Keratinocyte (primary cell): ENCODE measurements around the gene PLA2G2D. TPM values are rescaled to one million over a fixed set of nuclear protein-coding genes. Genes with fewer than 3 reads are reported as not detected.
A peak's percentile ranks its signal among the peaks of the same experiment; 100 is the strongest.

Experiments
- DNase-seq: peaks from one replicate; pipeline ENCODE4 v3.0.0-alpha.2; 2011; ENCODE audit warnings: low read depth, missing footprints, low spot score
- FAIRE-seq: peaks from 2 replicates; lab custom pipeline; 2011; peaks lifted over from hg19 to GRCh38; lab: Jason Lieb, UNC
- H2AFZ ChIP-seq: 2 replicates; pipeline ENCODE4 v1.6.0; 2012; ENCODE audit warnings: low read length, control low read depth, inconsistent platforms; ENCODE audit not compliant: control insufficient read depth
- H3K27ac ChIP-seq: 2 replicates; pipeline ENCODE4 v1.5.1; 2011; ENCODE audit warnings: low read length; ENCODE audit not compliant: control insufficient read depth, insufficient read depth
- H3K27me3 ChIP-seq: 3 replicates; pipeline ENCODE4 v1.6.0; 2011; ENCODE audit warnings: low read length; ENCODE audit not compliant: control insufficient read depth, insufficient read depth; ENCODE audit errors: extremely low read depth
- H3K36me3 ChIP-seq, 2 experiments: 2 replicates in 1 of 2; 3 replicates in 1 of 2; pipeline ENCODE4 v1.5.1; 2011; ENCODE audit warnings: low read length in 2 of 2, mild to moderate bottlenecking in 1 of 2; ENCODE audit not compliant: control insufficient read depth in 2 of 2, insufficient read depth in 2 of 2; ENCODE audit errors: extremely low read depth in 1 of 2
- H3K4me1 ChIP-seq: 3 replicates; pipeline ENCODE4 v1.5.1; 2011; ENCODE audit warnings: low read length; ENCODE audit not compliant: control insufficient read depth, insufficient read depth; ENCODE audit errors: extremely low read depth
- H3K4me2 ChIP-seq: 3 replicates; pipeline ENCODE4 v1.6.0; 2011; ENCODE audit warnings: low read depth, low read length; ENCODE audit not compliant: control insufficient read depth, insufficient read depth; ENCODE audit errors: extremely low read depth
- H3K4me3 ChIP-seq, 3 experiments: fragments of 200-600 bp in 1 of 3; sonication (generic) in 1 of 3; 2 replicates in 2 of 3; 3 replicates in 1 of 3; pipeline ENCODE4 v1.5.1; 2011 to 2016; ENCODE audit warnings: low read length in 3 of 3, mild to moderate bottlenecking in 3 of 3, control low read depth in 2 of 3, inconsistent platforms in 1 of 3, low read depth in 1 of 3, mixed read lengths in 1 of 3, mixed run types in 1 of 3, moderate library complexity in 1 of 3; ENCODE audit not compliant: control insufficient read depth in 2 of 3, insufficient read depth in 2 of 3; ENCODE audit errors: extremely low read depth in 1 of 3
- H3K79me2 ChIP-seq: 2 replicates; pipeline ENCODE4 v1.6.0; 2012; ENCODE audit warnings: low read length; ENCODE audit not compliant: control insufficient read depth, insufficient read depth
- H3K9ac ChIP-seq: 3 replicates; pipeline ENCODE4 v1.6.0; 2011; ENCODE audit warnings: low read length; ENCODE audit not compliant: control insufficient read depth, insufficient read depth; ENCODE audit errors: extremely low read depth
- H3K9me1 ChIP-seq: 3 replicates; pipeline ENCODE4 v1.6.0; 2011; ENCODE audit warnings: low read length; ENCODE audit not compliant: control insufficient read depth, insufficient read depth; ENCODE audit errors: extremely low read depth
- H3K9me3 ChIP-seq: 2 replicates; pipeline ENCODE4 v1.5.1; 2012; ENCODE audit warnings: low read depth, low read length; ENCODE audit not compliant: control insufficient read depth
- H4K20me1 ChIP-seq: 3 replicates; pipeline ENCODE4 v1.6.0; 2011; ENCODE audit warnings: low read length; ENCODE audit not compliant: control insufficient read depth, insufficient read depth; ENCODE audit errors: extremely low read depth
- EZH2 ChIP-seq: IDR thresholded peaks from one replicate; pipeline ENCODE4 v1.6.1; 2012; ENCODE audit warnings: inconsistent platforms, mild to moderate bottlenecking, low read length, moderate library complexity
- dilution Hi-C: fragments of 300-500 bp; cut with MboI; formaldehyde crosslinking; loops from one replicate; pipeline ENCODE4 v1.7.0; 2020; ENCODE audit warnings: low sequenced_read_pairs; ENCODE audit not compliant: extremely low pct_ligation_motif_present
- polyA plus RNA-seq, 5 experiments: library from polyadenylated mRNA; depleted of rRNA in 3 of 5; stranded (reverse) in 3 of 5; stranded (forward) in 1 of 5; unstranded in 1 of 5; fragments of >200 nt; gene quantifications; 1 replicate in 1 of 5; 2 replicates in 3 of 5; 3 replicates in 1 of 5; pipeline versions ENCODE4 v1.2.1 to v1.2.3, GENCODE V29; 2011 to 2012; ENCODE audit warnings: missing spikeins in 2 of 5, low read depth in 1 of 5, low replicate concordance in 1 of 5
- TF ChIP-seq, protein P1 (sequence below), 3 experiments: IDR thresholded peaks in 1 of 3; conservative IDR thresholded peaks in 1 of 3; optimal IDR thresholded peaks in 1 of 3; 2 replicates in 2 of 3; 3 replicates in 1 of 3; pipeline versions ENCODE3 to v1.5.1; 2011; ENCODE audit warnings: low read length in 3 of 3, mild to moderate bottlenecking in 3 of 3, moderate library complexity in 2 of 3, control low read depth in 1 of 3, inconsistent platforms in 1 of 3; ENCODE audit not compliant: insufficient read depth in 2 of 3; ENCODE audit errors: extremely low read depth in 1 of 3

The PLA2G2D gene
- polyA plus RNA-seq, 1 donor (not counting 4 experiments of a cell fraction or from before 2014, with no cell fraction given) = not detected

DNA sequence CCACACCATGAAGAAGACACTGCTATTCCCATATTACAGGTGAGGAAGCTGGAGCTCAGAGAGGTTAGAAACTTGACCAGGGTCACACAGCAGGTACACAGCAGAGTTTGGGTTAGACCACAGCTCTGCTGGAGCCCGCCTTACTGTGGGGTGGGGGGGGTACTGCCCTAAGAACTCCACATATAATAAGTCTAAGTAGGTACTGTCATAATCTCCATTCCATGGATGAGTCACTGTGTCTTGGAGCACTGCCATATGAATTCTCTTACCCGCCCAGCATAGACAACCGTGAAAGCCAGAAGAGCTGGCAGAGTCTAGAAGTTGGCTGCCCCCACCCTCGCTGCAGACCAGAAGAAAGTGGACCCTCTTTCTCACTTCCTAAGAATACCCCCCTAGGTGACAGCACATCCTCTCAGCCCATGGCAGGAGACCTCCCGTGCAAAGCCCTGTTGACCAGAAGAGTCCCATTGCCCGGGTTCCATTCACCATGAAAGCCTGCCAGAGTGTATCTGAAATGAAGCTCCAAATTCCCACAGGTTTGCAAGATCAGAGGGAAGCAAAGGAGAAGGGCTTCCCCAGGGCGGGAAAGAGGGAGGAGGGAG lies 5.2 kb upstream of the PLA2G2D start:
- peak; percentile 97 for FAIRE-seq
- peak overlapping the region; percentile 52 for H3K4me2 ChIP-seq
- H3K27me3 ChIP-seq = peaks cover 9% of the 10 kb centered on the region
- H3K9me3 ChIP-seq = no peaks in the 10 kb centered on the region
- TF ChIP-seq, protein P1, sequence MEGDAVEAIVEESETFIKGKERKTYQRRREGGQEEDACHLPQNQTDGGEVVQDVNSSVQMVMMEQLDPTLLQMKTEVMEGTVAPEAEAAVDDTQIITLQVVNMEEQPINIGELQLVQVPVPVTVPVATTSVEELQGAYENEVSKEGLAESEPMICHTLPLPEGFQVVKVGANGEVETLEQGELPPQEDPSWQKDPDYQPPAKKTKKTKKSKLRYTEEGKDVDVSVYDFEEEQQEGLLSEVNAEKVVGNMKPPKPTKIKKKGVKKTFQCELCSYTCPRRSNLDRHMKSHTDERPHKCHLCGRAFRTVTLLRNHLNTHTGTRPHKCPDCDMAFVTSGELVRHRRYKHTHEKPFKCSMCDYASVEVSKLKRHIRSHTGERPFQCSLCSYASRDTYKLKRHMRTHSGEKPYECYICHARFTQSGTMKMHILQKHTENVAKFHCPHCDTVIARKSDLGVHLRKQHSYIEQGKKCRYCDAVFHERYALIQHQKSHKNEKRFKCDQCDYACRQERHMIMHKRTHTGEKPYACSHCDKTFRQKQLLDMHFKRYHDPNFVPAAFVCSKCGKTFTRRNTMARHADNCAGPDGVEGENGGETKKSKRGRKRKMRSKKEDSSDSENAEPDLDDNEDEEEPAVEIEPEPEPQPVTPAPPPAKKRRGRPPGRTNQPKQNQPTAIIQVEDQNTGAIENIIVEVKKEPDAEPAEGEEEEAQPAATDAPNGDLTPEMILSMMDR (optimal IDR thresholded peaks at IDR 0.05 in 1 of 3, IDR thresholded peaks at IDR 0.05 in 1 of 3, conservative IDR thresholded peaks at IDR 0.05 in 1 of 3; ENCODE audit: extremely low read depth in 1 of 3, insufficient read depth in 2 of 3, low read length in 3 of 3) = no peak
- TF ChIP-seq EZH2 = no peak
- dilution Hi-C loops = no loop called here
- H2AFZ ChIP-seq = peak overlapping the region; percentile 6
- H3K36me3 ChIP-seq = no peaks in the 10 kb centered on the region
- peak overlapping the region; percentile 5 for H3K9ac ChIP-seq
- H4K20me1 ChIP-seq = no peaks in the 10 kb centered on the region
- H3K79me2 ChIP-seq = no peaks in the 10 kb centered on the region
- peak; percentile 40 for DNase-seq
- H3K4me3 ChIP-seq = peak overlapping the region in 2 of 3 experiments; percentile 18 to 34
- H3K4me1 ChIP-seq = peaks cover 20% of the 10 kb centered on the region
- no peaks in the 10 kb centered on the region for H3K9me1 ChIP-seq
- no peak overlapping the region for H3K27ac ChIP-seq

DNA sequence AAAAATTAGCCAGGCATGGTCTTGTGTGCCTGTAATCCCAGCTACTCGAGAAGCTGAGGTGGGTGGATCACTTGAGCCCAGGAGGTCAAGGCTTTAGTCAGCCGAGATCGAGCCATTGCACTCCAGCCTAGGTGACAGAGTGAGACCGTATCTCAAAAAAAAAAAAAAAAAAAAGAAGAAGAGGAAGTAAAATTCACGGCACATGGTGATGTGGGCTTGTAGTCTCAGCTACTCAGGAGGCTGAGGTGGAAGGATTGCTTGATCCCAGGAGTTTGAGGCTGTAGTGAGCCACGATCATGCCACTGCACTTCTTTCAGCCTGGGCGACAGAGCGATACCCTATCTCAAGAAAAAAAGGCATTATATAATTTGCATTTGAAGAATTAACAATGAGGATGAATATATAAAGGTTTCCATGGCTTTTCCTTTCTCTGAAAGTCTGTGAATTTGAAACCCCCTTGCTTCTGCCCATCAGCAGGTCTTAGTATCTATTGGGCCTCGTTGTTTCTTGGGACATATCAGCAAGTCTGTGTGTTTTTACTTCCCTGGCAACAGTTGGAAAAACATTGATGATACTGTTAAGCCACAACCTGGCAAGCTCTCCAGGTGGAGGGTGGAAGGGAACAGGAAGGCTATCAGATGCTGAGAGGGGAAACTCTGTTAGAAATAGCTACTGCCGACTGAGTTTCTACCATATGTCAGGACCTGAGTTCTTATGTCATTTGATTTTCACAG lies 4.6 kb upstream of the PLA2G2D start:
- no peak for DNase-seq
- dilution Hi-C loops = no loop called here
- Histone ChIP-seq H3K4me2 (peak overlapping the region; percentile 52), H3K79me2 (no peaks in the 10 kb centered on the region), H3K4me1 (peaks cover 20% of the 10 kb centered on the region), H3K9me1 (no peaks in the 10 kb centered on the region), H3K27me3 (peaks cover 9% of the 10 kb centered on the region), H3K9ac (no peak overlapping the region), H3K9me3 (no peaks in the 10 kb centered on the region), H3K36me3 (no peaks in the 10 kb centered on the region), H2AFZ (no peak overlapping the region), H3K27ac (no peak overlapping the region), H3K4me3 (no peak overlapping the region), H4K20me1 (no peaks in the 10 kb centered on the region)
- TF ChIP-seq EZH2 = no peak
- TF ChIP-seq, protein P1 (optimal IDR thresholded peaks at IDR 0.05 in 1 of 3, IDR thresholded peaks at IDR 0.05 in 1 of 3, conservative IDR thresholded peaks at IDR 0.05 in 1 of 3; ENCODE audit: extremely low read depth in 1 of 3, insufficient read depth in 2 of 3, low read length in 3 of 3) = no peak
- no peak for FAIRE-seq
